ENCODE measurements around the gene FCSK.
A peak's percentile ranks its signal among the peaks of the same experiment; 100 is the strongest.

FCSK gene

GRCh38 chr16:70463235-70463634 lies 8.8 kb downstream of the FCSK start:
- Mint-ChIP-seq H3K4me3 (no peak overlapping the region), H3K27ac (no peak overlapping the region), H3K36me3 (peaks cover 2% of the 10 kb centered on the region), H3K9me3 (ENCODE audit: low read depth) (no peaks in the 10 kb centered on the region), H3K4me1 (ENCODE audit: low read depth) (no peaks in the 10 kb centered on the region), H3K27me3 (no peaks in the 10 kb centered on the region)

- Mint-ChIP-seq H3K27ac (no peak overlapping the region), H3K4me3 (no peak overlapping the region), H3K9me3 (ENCODE audit: low read depth) (no peaks in the 10 kb centered on the region), H3K4me1 (ENCODE audit: low read depth) (no peaks in the 10 kb centered on the region), H3K27me3 (no peaks in the 10 kb centered on the region), H3K36me3 (peaks cover 2% of the 10 kb centered on the region)
Measured at GRCh38 chr16:70465999-70466804, 11.8 kb downstream of the FCSK start.

- Mint-ChIP-seq H3K4me1 (ENCODE audit: low read depth) (no peaks in the 10 kb centered on the region), H3K27ac (no peak overlapping the region), H3K36me3 (peaks cover under 1% of the 10 kb centered on the region), H3K27me3 (no peaks in the 10 kb centered on the region), H3K4me3 (no peak overlapping the region), H3K9me3 (ENCODE audit: low read depth) (no peaks in the 10 kb centered on the region)
Measured at GRCh38 chr16:70466805-70467076, 12.3 kb downstream of the FCSK start.

GRCh38 chr16:70467113-70467512 lies 12.7 kb downstream of the FCSK start:
- no peaks in the 10 kb centered on the region for H3K36me3 Mint-ChIP-seq
- no peaks in the 10 kb centered on the region for H3K4me1 Mint-ChIP-seq (ENCODE audit: low read depth)
- H3K27me3 Mint-ChIP-seq, result no peaks in the 10 kb centered on the region
- no peak overlapping the region for H3K27ac Mint-ChIP-seq
- H3K4me3 Mint-ChIP-seq, result no peak overlapping the region
- H3K9me3 Mint-ChIP-seq (ENCODE audit: low read depth), result no peaks in the 10 kb centered on the region

- Mint-ChIP-seq H3K9me3 (ENCODE audit: low read depth) (no peaks in the 10 kb centered on the region), H3K27ac (no peak overlapping the region), H3K27me3 (no peaks in the 10 kb centered on the region), H3K4me3 (no peak overlapping the region), H3K36me3 (no peaks in the 10 kb centered on the region), H3K4me1 (ENCODE audit: low read depth) (no peaks in the 10 kb centered on the region)
Measured at GRCh38 chr16:70467608-70468007, 13.2 kb downstream of the FCSK start.

GRCh38 chr16:70468776-70469525 lies 14.6 kb downstream of the FCSK start:
- H3K27ac Mint-ChIP-seq, result no peak overlapping the region

GRCh38 chr16:70470141-70470926 lies 15.9 kb downstream of the FCSK start:
- Mint-ChIP-seq H3K9me3 (ENCODE audit: low read depth) (no peaks in the 10 kb centered on the region), H3K27me3 (no peaks in the 10 kb centered on the region), H3K4me3 (no peak overlapping the region), H3K27ac (no peak overlapping the region), H3K36me3 (no peaks in the 10 kb centered on the region), H3K4me1 (ENCODE audit: low read depth) (no peaks in the 10 kb centered on the region)

More at GRCh38 chr16:70468776-70469525, 14.6 kb downstream of the FCSK start:
- Mint-ChIP-seq H3K4me3 (no peak overlapping the region), H3K9me3 (ENCODE audit: low read depth) (no peaks in the 10 kb centered on the region), H3K27me3 (no peaks in the 10 kb centered on the region), H3K4me1 (ENCODE audit: low read depth) (no peaks in the 10 kb centered on the region), H3K36me3 (no peaks in the 10 kb centered on the region)

- Mint-ChIP-seq H3K36me3 (no peaks in the 10 kb centered on the region), H3K4me3 (no peak overlapping the region), H3K4me1 (ENCODE audit: low read depth) (no peaks in the 10 kb centered on the region), H3K27me3 (no peaks in the 10 kb centered on the region), H3K9me3 (ENCODE audit: low read depth) (no peaks in the 10 kb centered on the region), H3K27ac (no peak overlapping the region)
Measured at GRCh38 chr16:70470927-70471341, 16.5 kb downstream of the FCSK start.

- Mint-ChIP-seq H3K9me3 (ENCODE audit: low read depth) (no peaks in the 10 kb centered on the region), H3K36me3 (no peaks in the 10 kb centered on the region), H3K4me1 (ENCODE audit: low read depth) (peaks cover 10% of the 10 kb centered on the region), H3K4me3 (no peak overlapping the region), H3K27me3 (no peaks in the 10 kb centered on the region), H3K27ac (no peak overlapping the region)
Measured at GRCh38 chr16:70472786-70473433, 18.5 kb downstream of the FCSK start.

- Mint-ChIP-seq H3K27me3 (no peaks in the 10 kb centered on the region), H3K4me3 (no peak overlapping the region), H3K9me3 (ENCODE audit: low read depth) (no peaks in the 10 kb centered on the region), H3K36me3 (no peaks in the 10 kb centered on the region), H3K4me1 (ENCODE audit: low read depth) (peaks cover 10% of the 10 kb centered on the region), H3K27ac (no peak overlapping the region)
Measured at GRCh38 chr16:70473446-70474319, 19.3 kb downstream of the FCSK start.

- H3K27ac Mint-ChIP-seq, result no peak overlapping the region
- H3K9me3 Mint-ChIP-seq (ENCODE audit: low read depth), result no peaks in the 10 kb centered on the region
- no peaks in the 10 kb centered on the region for H3K27me3 Mint-ChIP-seq
- peaks cover 10% of the 10 kb centered on the region for H3K4me1 Mint-ChIP-seq (ENCODE audit: low read depth)
- H3K36me3 Mint-ChIP-seq, result no peaks in the 10 kb centered on the region
- no peak overlapping the region for H3K4me3 Mint-ChIP-seq
Measured at GRCh38 chr16:70474320-70475053, 20.1 kb downstream of the FCSK start.

GRCh38 chr16:70475054-70475871 lies 20.9 kb downstream of the FCSK start:
- no peaks in the 10 kb centered on the region for H3K27me3 Mint-ChIP-seq
- peaks cover 10% of the 10 kb centered on the region for H3K4me1 Mint-ChIP-seq (ENCODE audit: low read depth)
- H3K4me3 Mint-ChIP-seq, result no peak overlapping the region
- H3K36me3 Mint-ChIP-seq, result no peaks in the 10 kb centered on the region
- no peaks in the 10 kb centered on the region for H3K9me3 Mint-ChIP-seq (ENCODE audit: low read depth)
- peak overlapping the region; percentile 54 for H3K27ac Mint-ChIP-seq

Measured in activated naive CD8-positive, alpha-beta T cell (primary cell).